CD4-positive, alpha-beta memory T cell (primary cell): Measurements from ENCODE around the gene RNF38. TPM values are rescaled to one million over a fixed set of nuclear protein-coding genes. Genes with fewer than 3 reads are reported as not detected.
A peak's percentile ranks its signal among the peaks of the same experiment; 100 is the strongest.
"Not testable (repeated sequence)": the region's sequence is repeated elsewhere in the genome, so short reads cannot be mapped to it uniquely, and the experiment has no call there.

Source experiments
- CTCF ChIA-PET: fragments of 350-600 bp; sonication (Branson Sonifier 250); formaldehyde crosslinking; loops from one replicate; lab custom pipeline; 2021; ENCODE audit warnings: inconsistent platforms; ENCODE audit not compliant: partially characterized antibody; lab: Charles Lee
- POLR2A ChIA-PET: fragments of 350-600 bp; sonication (Branson Sonifier 250); formaldehyde crosslinking; loops from one replicate; lab custom pipeline; 2021; ENCODE audit not compliant: partially characterized antibody; lab: Charles Lee
- DNase-seq, 5 donors: peaks; one replicate each; pipeline versions ENCODE4 v3.0.0 to v3.0.0-alpha.2; 2020 to 2022; ENCODE audit warnings: mixed read lengths in 1 of 5
- H3K27ac ChIP-seq: one replicate; pipeline ENCODE4 v1.7.0; 2013; ENCODE audit warnings: low read depth, low read length
- H3K27me3 ChIP-seq: 2 replicates; pipeline ENCODE4 v1.7.0; 2013; ENCODE audit warnings: mild to moderate bottlenecking, low read length, moderate library complexity; ENCODE audit not compliant: insufficient read depth
- H3K36me3 ChIP-seq: 2 replicates; pipeline ENCODE4 v1.7.0; 2013; ENCODE audit warnings: mild to moderate bottlenecking, low read length, moderate library complexity; ENCODE audit not compliant: insufficient read depth
- H3K4me1 ChIP-seq: 2 replicates; pipeline ENCODE4 v1.7.0; 2013; ENCODE audit warnings: mild to moderate bottlenecking, low read length, moderate library complexity; ENCODE audit not compliant: insufficient read depth
- H3K4me3 ChIP-seq, 2 donors: one replicate each; pipeline ENCODE4 v1.7.0; 2013; ENCODE audit warnings: low read length in 2 of 2, mild to moderate bottlenecking in 1 of 2
- H3K9me3 ChIP-seq, 2 donors: one replicate each; pipeline ENCODE4 v1.7.0; 2013; ENCODE audit warnings: low read length in 2 of 2, control low read depth in 1 of 2; ENCODE audit not compliant: control insufficient read depth in 1 of 2
- H3K27ac Mint-ChIP-seq, 7 donors: one replicate each; pipeline ENCODE4 v1.8.0; 2020 to 2021; ENCODE audit warnings: mixed read lengths in 7 of 7, mild to moderate bottlenecking in 6 of 7, inconsistent platforms in 3 of 7, moderate library complexity in 3 of 7
- H3K27me3 Mint-ChIP-seq, 2 donors: one replicate each; pipeline ENCODE4 v1.8.0; 2020 to 2021; ENCODE audit warnings: mixed read lengths in 2 of 2
- H3K36me3 Mint-ChIP-seq, 2 donors: one replicate each; pipeline ENCODE4 v1.8.0; 2020 to 2021; ENCODE audit warnings: mixed read lengths in 2 of 2, inconsistent platforms in 1 of 2, mild to moderate bottlenecking in 1 of 2
- H3K4me1 Mint-ChIP-seq, 4 donors: one replicate each; pipeline ENCODE4 v1.8.0; 2020 to 2021; ENCODE audit warnings: mixed read lengths in 4 of 4, mild to moderate bottlenecking in 1 of 4
- H3K4me3 Mint-ChIP-seq, 8 donors: one replicate each; pipeline ENCODE4 v1.8.0; 2020 to 2021; ENCODE audit warnings: mixed read lengths in 8 of 8, mild to moderate bottlenecking in 7 of 8, moderate library complexity in 6 of 8, inconsistent platforms in 3 of 8
- H3K9me3 Mint-ChIP-seq, 8 donors: one replicate each; pipeline ENCODE4 v1.8.0; 2020 to 2021; ENCODE audit warnings: mixed read lengths in 8 of 8, mild to moderate bottlenecking in 5 of 8, inconsistent platforms in 3 of 8, moderate library complexity in 1 of 8
- intact Hi-C: fragments of 100-400 bp; cut with micrococcal nuclease; formaldehyde crosslinking; loops from one replicate; pipeline ENCODE4 v1.15.1; 2023
- polyA plus RNA-seq, 2 donors: library from polyadenylated mRNA; unstranded; fragments of 300-500 nt; fragmentation: Illumina TruSeq; gene quantifications; one replicate each; pipeline ENCODE4 v1.2.3, GENCODE V29; 2021
- total RNA-seq, 2 experiments: library from RNA; stranded (reverse); gene quantifications; one replicate each; pipeline ENCODE4 v1.2.3, GENCODE V29; 2021

Gene RNF38
- total and polyA plus RNA-seq, 4 experiments from 2014 or later, result 16.5 to 78.3 (median 55.4) TPM

DNA sequence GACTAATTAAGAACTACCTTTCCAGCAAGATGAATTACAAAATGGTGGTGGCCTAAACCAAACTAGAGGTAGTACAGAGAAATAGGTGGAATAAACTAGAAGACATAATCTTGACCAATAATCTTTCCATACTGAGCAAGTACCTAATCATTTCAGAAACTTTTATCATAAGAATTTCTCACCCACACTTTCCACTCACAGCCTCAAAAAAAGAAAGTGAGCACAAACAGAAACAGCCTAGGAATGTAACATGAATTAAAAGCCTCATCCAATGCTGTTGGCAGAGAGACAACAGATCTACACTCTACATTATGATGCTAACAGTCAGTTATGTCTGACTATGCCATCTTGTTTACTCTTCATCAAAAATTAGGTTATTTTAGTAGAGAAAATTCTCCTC is 1.3 kb downstream of the RNF38 start:
- H3K36me3 ChIP-seq, result no peaks in the 10 kb centered on the region
- Mint-ChIP-seq H3K9me3 (no peaks in the 10 kb centered on the region), H3K4me1 (peaks cover 37 to 72% (median 54%) of the 10 kb centered on the region in 4 donors), H3K27ac (peak overlapping the region; percentile 34 to 84 (median 58)), H3K4me3 (peak overlapping the region; percentile 47 to 76 (median 70)), H3K27me3 (no peaks in the 10 kb centered on the region), H3K36me3 (peaks cover under 1 to 22% of the 10 kb centered on the region in 2 donors)
- H3K4me3 ChIP-seq, result no peak overlapping the region
- no peaks in the 10 kb centered on the region for H3K27me3 ChIP-seq
- no peak for DNase-seq
- CTCF ChIA-PET, result no interaction called here
- H3K4me1 ChIP-seq, result peaks cover 58% of the 10 kb centered on the region
- intact Hi-C loops, result no loop called here
- POLR2A ChIA-PET, result no interaction called here
- no peaks in the 10 kb centered on the region for H3K9me3 ChIP-seq
- H3K27ac ChIP-seq, result no peak overlapping the region

DNA sequence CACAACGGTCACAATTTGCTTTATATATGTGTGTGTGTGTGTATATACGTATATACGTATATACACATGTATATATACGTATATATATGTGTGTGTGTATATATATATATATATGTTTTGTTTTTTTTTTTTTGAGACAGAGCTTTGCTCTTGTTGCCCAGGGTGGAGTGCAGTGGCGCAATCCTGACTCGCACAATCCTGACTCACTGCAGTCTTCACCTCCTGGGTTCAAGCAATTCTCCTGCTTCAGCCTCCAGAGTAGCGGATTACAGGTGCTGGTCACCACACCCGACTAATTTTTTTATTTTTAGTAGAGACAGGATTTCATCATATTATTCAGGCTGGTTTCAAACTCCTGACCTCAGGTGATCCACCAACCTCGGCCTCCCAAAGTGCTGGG is 3.1 kb downstream of the RNF38 start:
- H3K4me3 Mint-ChIP-seq, result peak overlapping the region in 1 of 8 donors; percentile 39
- intact Hi-C loops, result no loop called here
- Histone ChIP-seq H3K27ac (no peak overlapping the region), H3K36me3 (no peaks in the 10 kb centered on the region), H3K4me1 (peaks cover 72% of the 10 kb centered on the region), H3K27me3 (no peaks in the 10 kb centered on the region), H3K4me3 (no peak overlapping the region), H3K9me3 (no peaks in the 10 kb centered on the region)
- CTCF ChIA-PET, result interaction anchor here (0.5 to 2.3 kb wide), 3 partner anchors 8 to 159 kb away, joined by 3 to 17 read pairs (median 3); no protein-coding TSS in a partner anchor
- POLR2A ChIA-PET, result no interaction called here
- no peak for DNase-seq
- peaks cover 6 to 29% of the 10 kb centered on the region in 2 donors for H3K36me3 Mint-ChIP-seq
- peak overlapping the region in 1 of 7 donors; percentile 58 for H3K27ac Mint-ChIP-seq
- H3K27me3 Mint-ChIP-seq, result no peaks in the 10 kb centered on the region
- H3K9me3 Mint-ChIP-seq, result no peaks in the 10 kb centered on the region
- peaks cover 50 to 82% (median 65%) of the 10 kb centered on the region in 4 donors for H3K4me1 Mint-ChIP-seq

DNA sequence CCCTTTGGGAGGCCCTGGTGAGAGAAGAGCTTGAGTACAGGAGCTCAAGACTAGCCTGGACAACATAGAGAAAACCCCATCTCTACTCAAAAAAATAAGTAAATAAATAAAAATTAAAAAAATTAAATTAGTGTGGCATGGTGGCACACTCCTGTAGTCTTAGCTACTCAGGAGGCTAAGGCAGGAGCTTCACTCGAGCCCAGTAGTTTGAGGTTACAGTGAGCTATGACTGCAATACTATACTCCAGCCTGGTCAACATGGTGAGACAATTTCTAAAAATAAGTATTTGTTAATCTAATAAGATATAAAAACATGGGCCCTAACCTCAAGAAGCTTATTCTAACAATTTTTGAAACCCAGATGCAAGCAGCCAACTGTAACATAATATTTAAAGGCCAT is 7.6 kb downstream of the RNF38 start:
- intact Hi-C loops, result no loop called here
- Mint-ChIP-seq H3K27me3 (no peaks in the 10 kb centered on the region), H3K9me3 (no peaks in the 10 kb centered on the region), H3K36me3 (peaks cover 26 to 50% of the 10 kb centered on the region in 2 donors), H3K4me1 (peaks cover 58 to 85% (median 73%) of the 10 kb centered on the region in 4 donors), H3K4me3 (no peak overlapping the region), H3K27ac (peak overlapping the region in 1 of 7 donors; percentile 55)
- H3K27ac ChIP-seq, result no peak overlapping the region
- peaks cover 8% of the 10 kb centered on the region for H3K36me3 ChIP-seq
- ChIA-PET POLR2A (no interaction called here), CTCF (interaction anchor here (1.2 to 3.2 kb wide), 2 partner anchors 15 to 164 kb away, joined by 3 to 22 read pairs; no protein-coding TSS in a partner anchor)
- H3K4me3 ChIP-seq, result no peak overlapping the region
- no peaks in the 10 kb centered on the region for H3K9me3 ChIP-seq
- H3K4me1 ChIP-seq, result peaks cover 73% of the 10 kb centered on the region
- H3K27me3 ChIP-seq, result no peaks in the 10 kb centered on the region
- no peak for DNase-seq

DNA sequence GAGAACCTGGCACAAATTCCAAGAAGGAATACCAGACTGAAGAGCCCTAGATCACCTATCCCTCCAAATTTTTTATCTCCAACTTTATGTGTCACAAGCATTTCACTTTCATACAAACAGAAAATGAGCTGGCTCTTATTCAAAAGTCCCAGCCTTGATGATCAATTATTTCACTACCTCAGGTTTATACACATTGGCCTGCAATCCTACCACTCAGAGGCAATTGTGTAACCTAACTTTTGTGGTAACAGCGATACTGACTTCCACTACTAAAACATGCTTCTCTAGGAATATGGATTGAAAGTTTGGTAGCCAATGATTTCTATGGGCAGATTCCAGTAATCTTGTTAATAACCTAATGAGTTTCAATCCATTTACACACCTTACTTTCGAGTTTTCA is 10.5 kb downstream of the RNF38 start:
- intact Hi-C loops, result no loop called here
- Mint-ChIP-seq H3K4me1 (peaks cover 47 to 80% (median 63%) of the 10 kb centered on the region in 4 donors), H3K36me3 (peaks cover 40 to 54% of the 10 kb centered on the region in 2 donors), H3K27me3 (no peaks in the 10 kb centered on the region), H3K27ac (peak overlapping the region in 3 of 7 donors; percentile 18 to 57 (median 39)), H3K9me3 (no peaks in the 10 kb centered on the region), H3K4me3 (no peak overlapping the region)
- ChIA-PET CTCF (interaction anchor here (0.7 to 2.5 kb wide), 3 partner anchors 7 to 17 kb away, joined by 3 to 7 read pairs (median 3); no protein-coding TSS in a partner anchor), POLR2A (no interaction called here)
- H3K4me1 ChIP-seq, result peaks cover 50% of the 10 kb centered on the region
- H3K4me3 ChIP-seq, result no peak overlapping the region
- no peaks in the 10 kb centered on the region for H3K27me3 ChIP-seq
- H3K27ac ChIP-seq, result no peak overlapping the region
- peaks cover 8% of the 10 kb centered on the region for H3K36me3 ChIP-seq
- no peak for DNase-seq
- no peaks in the 10 kb centered on the region for H3K9me3 ChIP-seq

DNA sequence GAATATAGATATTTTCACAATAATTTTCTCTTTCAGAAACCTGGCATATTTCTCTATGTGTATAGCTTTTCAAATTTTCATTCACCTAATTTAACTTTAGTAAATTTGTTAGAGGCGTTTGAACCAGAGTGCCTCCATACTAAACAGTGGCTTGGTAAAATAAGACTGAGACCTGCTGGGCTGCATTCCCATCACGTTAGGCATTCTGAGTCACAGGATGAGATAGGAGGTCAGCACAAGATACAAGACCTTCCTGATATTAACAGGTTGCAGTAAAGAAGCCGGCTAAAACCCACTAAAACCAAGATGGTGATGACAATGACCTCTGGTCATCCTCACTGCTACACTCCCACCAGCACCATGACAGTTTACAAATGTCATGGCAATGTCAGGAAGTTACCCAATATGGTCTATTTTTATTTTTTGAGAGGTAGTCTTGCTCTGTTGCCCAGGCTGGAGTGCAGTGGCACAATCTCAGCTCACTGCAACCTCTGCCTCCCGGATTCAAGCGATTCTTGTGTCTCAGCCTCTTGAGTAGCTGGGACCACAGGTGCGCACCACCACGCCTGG is 13.6 kb downstream of the RNF38 start:
- H3K4me3 ChIP-seq, H3K27me3 ChIP-seq, intact Hi-C loops, H3K9me3 Mint-ChIP-seq, H3K27ac ChIP-seq, POLR2A ChIA-PET, H3K36me3 ChIP-seq, H3K9me3 ChIP-seq, CTCF ChIA-PET, H3K4me3 Mint-ChIP-seq, H3K27me3 Mint-ChIP-seq, DNase-seq, H3K27ac Mint-ChIP-seq: not testable (repeated sequence)
- Mint-ChIP-seq H3K4me1 (peaks cover 55 to 83% (median 69%) of the 10 kb centered on the region in 4 donors), H3K36me3 (peaks cover 37 to 60% of the 10 kb centered on the region in 2 donors)
- H3K4me1 ChIP-seq, result peaks cover 59% of the 10 kb centered on the region

DNA sequence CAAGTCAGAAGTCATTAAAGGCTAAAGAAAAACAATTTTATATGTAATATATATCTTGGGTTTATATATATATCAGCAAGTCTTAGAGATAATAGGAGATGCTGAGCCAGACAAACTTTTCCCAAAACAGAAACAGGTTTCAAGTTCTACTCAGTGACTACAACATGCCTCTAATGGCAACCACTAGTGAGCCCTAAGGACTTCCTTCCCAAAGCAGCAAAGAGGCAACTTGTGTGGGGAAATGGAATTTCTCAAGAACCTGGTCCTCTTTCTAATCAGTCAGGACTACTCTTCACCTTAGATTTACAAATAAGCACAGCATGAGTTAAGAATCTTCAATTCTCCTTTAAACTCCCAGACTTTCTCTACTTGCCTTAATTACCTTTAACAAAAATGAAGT is 17.6 kb downstream of the RNF38 start:
- Histone ChIP-seq H3K36me3 (no peaks in the 10 kb centered on the region), H3K4me3 (no peak overlapping the region), H3K27me3 (no peaks in the 10 kb centered on the region), H3K27ac (no peak overlapping the region), H3K4me1 (peaks cover 48% of the 10 kb centered on the region), H3K9me3 (no peaks in the 10 kb centered on the region)
- CTCF ChIA-PET, result no interaction called here
- no peaks in the 10 kb centered on the region for H3K27me3 Mint-ChIP-seq
- no peaks in the 10 kb centered on the region for H3K9me3 Mint-ChIP-seq
- DNase-seq, result no peak
- POLR2A ChIA-PET, result no interaction called here
- H3K27ac Mint-ChIP-seq, result peak overlapping the region; percentile 79 to 92 (median 87)
- intact Hi-C loops, result no loop called here
- peaks cover 17 to 49% of the 10 kb centered on the region in 2 donors for H3K36me3 Mint-ChIP-seq
- H3K4me3 Mint-ChIP-seq, result peak overlapping the region in 7 of 8 donors; percentile 20 to 85 (median 82)
- peaks cover 45 to 77% (median 61%) of the 10 kb centered on the region in 4 donors for H3K4me1 Mint-ChIP-seq

DNA sequence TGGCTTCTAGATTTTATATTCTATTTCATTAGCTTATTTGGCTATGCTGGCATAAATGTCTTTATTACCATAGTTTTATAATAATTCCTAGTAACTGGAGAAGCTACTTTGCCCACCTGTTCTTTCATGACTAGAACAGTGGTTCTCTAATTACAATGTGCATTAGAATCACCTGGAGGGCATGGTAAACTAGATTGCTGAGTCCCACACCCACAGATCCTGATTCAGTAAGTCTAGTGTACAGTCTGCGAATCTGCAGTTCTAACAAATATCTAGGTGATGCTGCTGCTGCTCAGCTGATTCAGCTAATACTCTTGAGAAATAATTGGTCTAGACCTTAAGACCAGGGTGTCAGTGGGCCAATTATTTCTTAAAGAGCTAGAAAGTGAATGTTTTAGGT is 35.5 kb downstream of the RNF38 start:
- Mint-ChIP-seq H3K36me3 (peaks cover 23 to 52% of the 10 kb centered on the region in 2 donors), H3K4me1 (peaks cover 0 to 12% (median 6%) of the 10 kb centered on the region in 4 donors), H3K27ac (peak overlapping the region in 1 of 7 donors; percentile 2), H3K9me3 (peaks cover 0 to 4% (median 0%) of the 10 kb centered on the region in 8 donors), H3K27me3 (no peaks in the 10 kb centered on the region), H3K4me3 (no peak overlapping the region)
- no peak for DNase-seq
- no peaks in the 10 kb centered on the region for H3K9me3 ChIP-seq
- H3K36me3 ChIP-seq, result peaks cover 30% of the 10 kb centered on the region
- intact Hi-C loops, result no loop called here
- no peak overlapping the region for H3K27ac ChIP-seq
- CTCF ChIA-PET, result no interaction called here
- no peaks in the 10 kb centered on the region for H3K4me1 ChIP-seq
- POLR2A ChIA-PET, result no interaction called here
- no peak overlapping the region for H3K4me3 ChIP-seq
- H3K27me3 ChIP-seq, result no peaks in the 10 kb centered on the region
